Keratinocyte (primary cell): ENCODE data around the gene DHX34. TPM values are rescaled to one million over a fixed set of nuclear protein-coding genes. Genes with fewer than 3 reads are reported as not detected.

Experiments used
- DNase-seq: peaks from one replicate; pipeline ENCODE4 v3.0.0-alpha.2; 2011; ENCODE audit warnings: low read depth, missing footprints, low spot score
- FAIRE-seq: peaks from 2 replicates; lab custom pipeline; 2011; peaks lifted over from hg19 to GRCh38; lab: Jason Lieb, UNC
- H2AFZ ChIP-seq: 2 replicates; pipeline ENCODE4 v1.6.0; 2012; ENCODE audit warnings: low read length, control low read depth, inconsistent platforms; ENCODE audit not compliant: control insufficient read depth
- H3K27ac ChIP-seq: 2 replicates; pipeline ENCODE4 v1.5.1; 2011; ENCODE audit warnings: low read length; ENCODE audit not compliant: control insufficient read depth, insufficient read depth
- H3K27me3 ChIP-seq: 3 replicates; pipeline ENCODE4 v1.6.0; 2011; ENCODE audit warnings: low read length; ENCODE audit not compliant: control insufficient read depth, insufficient read depth; ENCODE audit errors: extremely low read depth
- H3K36me3 ChIP-seq, 2 experiments: 2 replicates in 1 of 2; 3 replicates in 1 of 2; pipeline ENCODE4 v1.5.1; 2011; ENCODE audit warnings: low read length in 2 of 2, mild to moderate bottlenecking in 1 of 2; ENCODE audit not compliant: control insufficient read depth in 2 of 2, insufficient read depth in 2 of 2; ENCODE audit errors: extremely low read depth in 1 of 2
- H3K4me1 ChIP-seq: 3 replicates; pipeline ENCODE4 v1.5.1; 2011; ENCODE audit warnings: low read length; ENCODE audit not compliant: control insufficient read depth, insufficient read depth; ENCODE audit errors: extremely low read depth
- H3K4me2 ChIP-seq: 3 replicates; pipeline ENCODE4 v1.6.0; 2011; ENCODE audit warnings: low read depth, low read length; ENCODE audit not compliant: control insufficient read depth, insufficient read depth; ENCODE audit errors: extremely low read depth
- H3K4me3 ChIP-seq, 3 experiments: fragments of 200-600 bp in 1 of 3; sonication (generic) in 1 of 3; 2 replicates in 2 of 3; 3 replicates in 1 of 3; pipeline ENCODE4 v1.5.1; 2011 to 2016; ENCODE audit warnings: low read length in 3 of 3, mild to moderate bottlenecking in 3 of 3, control low read depth in 2 of 3, inconsistent platforms in 1 of 3, low read depth in 1 of 3, mixed read lengths in 1 of 3, mixed run types in 1 of 3, moderate library complexity in 1 of 3; ENCODE audit not compliant: control insufficient read depth in 2 of 3, insufficient read depth in 2 of 3; ENCODE audit errors: extremely low read depth in 1 of 3
- H3K79me2 ChIP-seq: 2 replicates; pipeline ENCODE4 v1.6.0; 2012; ENCODE audit warnings: low read length; ENCODE audit not compliant: control insufficient read depth, insufficient read depth
- H3K9ac ChIP-seq: 3 replicates; pipeline ENCODE4 v1.6.0; 2011; ENCODE audit warnings: low read length; ENCODE audit not compliant: control insufficient read depth, insufficient read depth; ENCODE audit errors: extremely low read depth
- H3K9me1 ChIP-seq: 3 replicates; pipeline ENCODE4 v1.6.0; 2011; ENCODE audit warnings: low read length; ENCODE audit not compliant: control insufficient read depth, insufficient read depth; ENCODE audit errors: extremely low read depth
- H3K9me3 ChIP-seq: 2 replicates; pipeline ENCODE4 v1.5.1; 2012; ENCODE audit warnings: low read depth, low read length; ENCODE audit not compliant: control insufficient read depth
- H4K20me1 ChIP-seq: 3 replicates; pipeline ENCODE4 v1.6.0; 2011; ENCODE audit warnings: low read length; ENCODE audit not compliant: control insufficient read depth, insufficient read depth; ENCODE audit errors: extremely low read depth
- CTCF ChIP-seq, 3 experiments: IDR thresholded peaks in 1 of 3; conservative IDR thresholded peaks in 1 of 3; optimal IDR thresholded peaks in 1 of 3; 2 replicates in 2 of 3; 3 replicates in 1 of 3; pipeline versions ENCODE3 to v1.5.1; 2011; ENCODE audit warnings: low read length in 3 of 3, mild to moderate bottlenecking in 3 of 3, moderate library complexity in 2 of 3, control low read depth in 1 of 3, inconsistent platforms in 1 of 3; ENCODE audit not compliant: insufficient read depth in 2 of 3; ENCODE audit errors: extremely low read depth in 1 of 3
- EZH2 ChIP-seq: IDR thresholded peaks from one replicate; pipeline ENCODE4 v1.6.1; 2012; ENCODE audit warnings: inconsistent platforms, mild to moderate bottlenecking, low read length, moderate library complexity
- dilution Hi-C: fragments of 300-500 bp; cut with MboI; formaldehyde crosslinking; loops from one replicate; pipeline ENCODE4 v1.7.0; 2020; ENCODE audit warnings: low sequenced_read_pairs; ENCODE audit not compliant: extremely low pct_ligation_motif_present
- polyA plus RNA-seq, 5 experiments: library from polyadenylated mRNA; depleted of rRNA in 3 of 5; stranded (reverse) in 3 of 5; stranded (forward) in 1 of 5; unstranded in 1 of 5; fragments of >200 nt; gene quantifications; 1 replicate in 1 of 5; 2 replicates in 3 of 5; 3 replicates in 1 of 5; pipeline versions ENCODE4 v1.2.1 to v1.2.3, GENCODE V29; 2011 to 2012; ENCODE audit warnings: missing spikeins in 2 of 5, low read depth in 1 of 5, low replicate concordance in 1 of 5

DHX34 gene
- polyA plus RNA-seq, 1 donor (not counting 4 experiments of a cell fraction or from before 2014, with no cell fraction given) = 6.4 TPM

GRCh38 chr19:47377801-47378200 lies 28.7 kb downstream of the DHX34 start:
- peaks cover 33 to 53% of the 10 kb centered on the region in 2 experiments for H3K36me3 ChIP-seq
- no peak overlapping the region for H3K4me3 ChIP-seq
- TF ChIP-seq CTCF (optimal IDR thresholded peaks at IDR 0.05 in 1 of 3, IDR thresholded peaks at IDR 0.05 in 1 of 3, conservative IDR thresholded peaks at IDR 0.05 in 1 of 3; ENCODE audit: extremely low read depth in 1 of 3, insufficient read depth in 2 of 3, low read length in 3 of 3) (no peak), EZH2 (no peak)
- no peak overlapping the region for H3K4me2 ChIP-seq
- DNase-seq = no peak
- H3K9ac ChIP-seq = no peak overlapping the region
- dilution Hi-C loops = no loop called here
- H3K27me3 ChIP-seq = no peaks in the 10 kb centered on the region
- no peaks in the 10 kb centered on the region for H3K4me1 ChIP-seq
- H3K9me3 ChIP-seq = no peaks in the 10 kb centered on the region
- H3K9me1 ChIP-seq = no peaks in the 10 kb centered on the region
- H4K20me1 ChIP-seq = no peaks in the 10 kb centered on the region
- no peak overlapping the region for H3K27ac ChIP-seq
- H3K79me2 ChIP-seq = no peaks in the 10 kb centered on the region
- no peak for FAIRE-seq
- H2AFZ ChIP-seq = no peak overlapping the region

- no peak overlapping the region for H3K4me3 ChIP-seq
- H3K27me3 ChIP-seq = no peaks in the 10 kb centered on the region
- H3K9me1 ChIP-seq = no peaks in the 10 kb centered on the region
- dilution Hi-C loops = no loop called here
- H4K20me1 ChIP-seq = no peaks in the 10 kb centered on the region
- no peak overlapping the region for H3K9ac ChIP-seq
- DNase-seq (no peak), FAIRE-seq (no peak)
- no peaks in the 10 kb centered on the region for H3K4me1 ChIP-seq
- no peaks in the 10 kb centered on the region for H3K9me3 ChIP-seq
- no peak overlapping the region for H3K27ac ChIP-seq
- H2AFZ ChIP-seq = no peak overlapping the region
- TF ChIP-seq EZH2 (no peak), CTCF (optimal IDR thresholded peaks at IDR 0.05 in 1 of 3, IDR thresholded peaks at IDR 0.05 in 1 of 3, conservative IDR thresholded peaks at IDR 0.05 in 1 of 3; ENCODE audit: extremely low read depth in 1 of 3, insufficient read depth in 2 of 3, low read length in 3 of 3) (no peak)
- H3K79me2 ChIP-seq = no peaks in the 10 kb centered on the region
- peaks cover 30 to 49% of the 10 kb centered on the region in 2 experiments for H3K36me3 ChIP-seq
- H3K4me2 ChIP-seq = no peak overlapping the region
Observed at GRCh38 chr19:47378246-47378645, 29.1 kb downstream of the DHX34 start.
